ENCODE results near the gene TRAPPC12.
A peak's percentile ranks its signal among the peaks of the same experiment; 100 is the strongest.

The TRAPPC12 gene

GRCh38 chr2:3470856-3471737 lies 91.6 kb downstream of the TRAPPC12 start:
- DNase-seq: no peak

GRCh38 chr2:3472296-3472695 lies 92.8 kb downstream of the TRAPPC12 start:
- no peak for DNase-seq

- no peak for DNase-seq
Measured at GRCh38 chr2:3472966-3473365, 93.5 kb downstream of the TRAPPC12 start.

- DNase-seq: no peak
Measured at GRCh38 chr2:3475771-3476170, 96.3 kb downstream of the TRAPPC12 start.

- DNase-seq: peak; percentile 78
Measured at GRCh38 chr2:3476321-3476984, 97.0 kb downstream of the TRAPPC12 start.

- DNase-seq: no peak
Measured at GRCh38 chr2:3476985-3477327, 97.5 kb downstream of the TRAPPC12 start.

GRCh38 chr2:3478846-3479385 lies 99.4 kb downstream of the TRAPPC12 start:
- no peak for DNase-seq

- no peak for DNase-seq
Measured at GRCh38 chr2:3479430-3480320, 100.2 kb downstream of the TRAPPC12 start.

GRCh38 chr2:3480352-3481010 lies 101.0 kb downstream of the TRAPPC12 start:
- DNase-seq: no peak

- DNase-seq: no peak
Measured at GRCh38 chr2:3481011-3481400, 101.5 kb downstream of the TRAPPC12 start.

GRCh38 chr2:3481736-3482362 lies 102.4 kb downstream of the TRAPPC12 start:
- DNase-seq: no peak

GRCh38 chr2:3482363-3482821 lies 102.9 kb downstream of the TRAPPC12 start:
- no peak for DNase-seq

GRCh38 chr2:3483227-3483985 lies 103.9 kb downstream of the TRAPPC12 start:
- DNase-seq: peak; percentile 13

- DNase-seq: no peak
Measured at GRCh38 chr2:3483986-3484960, 104.8 kb downstream of the TRAPPC12 start.

- no peak for DNase-seq
Measured at GRCh38 chr2:3485166-3485565, 105.7 kb downstream of the TRAPPC12 start.

- no peak for DNase-seq
Measured at GRCh38 chr2:3486047-3487027, 106.8 kb downstream of the TRAPPC12 start.

GRCh38 chr2:3487028-3487425 lies 107.5 kb downstream of the TRAPPC12 start:
- no peak for DNase-seq

GRCh38 chr2:3487432-3487831 lies 107.9 kb downstream of the TRAPPC12 start:
- DNase-seq: no peak

All from midbrain (tissue), 1 donor.